NCI-H1930 (cell line): ENCODE measurements around the gene SLC35F3.
"Not testable (repeated sequence)": the region's sequence is repeated elsewhere in the genome, so short reads cannot be mapped to it uniquely, and the experiment has no call there.

Experiments
- DNase-seq, 2 experiments: peaks; one replicate each; lab custom pipeline; 2025; lab: John Stamatoyannopoulos, UW

Gene SLC35F3

DNA sequence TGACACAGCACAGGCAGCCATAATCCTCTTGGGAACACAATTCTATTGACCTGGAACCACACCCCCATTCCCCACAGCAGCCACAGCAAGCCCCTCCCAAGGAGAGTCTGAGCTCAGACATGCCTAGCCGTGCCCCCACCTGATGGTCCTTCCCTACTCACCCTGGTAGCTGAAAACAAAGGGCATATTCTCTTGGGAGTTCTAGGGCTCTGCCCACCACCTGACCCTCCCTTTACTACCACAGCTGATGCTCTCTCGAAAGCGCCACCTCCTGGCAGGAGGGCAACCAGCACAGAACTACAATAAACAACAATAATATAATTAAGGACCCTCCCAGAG is 283.9 kb downstream of the SLC35F3 start:
- DNase-seq, result no peak

DNA sequence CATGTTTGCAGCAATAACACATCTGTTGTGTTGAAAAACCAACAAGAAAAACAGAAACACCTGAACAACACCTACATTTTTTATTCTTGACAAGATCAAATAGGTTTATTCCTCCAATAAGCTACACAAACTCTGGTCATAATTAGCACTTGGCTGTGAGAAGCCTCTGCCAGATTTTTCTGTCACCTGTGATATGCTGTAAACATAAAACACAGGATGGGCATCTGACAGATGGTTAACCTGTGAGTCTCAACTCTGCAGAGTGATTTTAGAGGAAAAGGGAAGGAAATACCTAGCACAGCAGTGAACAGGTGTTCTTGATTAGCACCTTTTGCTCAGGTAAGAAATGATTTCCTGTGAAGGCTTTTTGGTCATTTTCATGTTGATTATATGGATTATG is 293.4 kb downstream of the SLC35F3 start:
- no peak for DNase-seq

DNA sequence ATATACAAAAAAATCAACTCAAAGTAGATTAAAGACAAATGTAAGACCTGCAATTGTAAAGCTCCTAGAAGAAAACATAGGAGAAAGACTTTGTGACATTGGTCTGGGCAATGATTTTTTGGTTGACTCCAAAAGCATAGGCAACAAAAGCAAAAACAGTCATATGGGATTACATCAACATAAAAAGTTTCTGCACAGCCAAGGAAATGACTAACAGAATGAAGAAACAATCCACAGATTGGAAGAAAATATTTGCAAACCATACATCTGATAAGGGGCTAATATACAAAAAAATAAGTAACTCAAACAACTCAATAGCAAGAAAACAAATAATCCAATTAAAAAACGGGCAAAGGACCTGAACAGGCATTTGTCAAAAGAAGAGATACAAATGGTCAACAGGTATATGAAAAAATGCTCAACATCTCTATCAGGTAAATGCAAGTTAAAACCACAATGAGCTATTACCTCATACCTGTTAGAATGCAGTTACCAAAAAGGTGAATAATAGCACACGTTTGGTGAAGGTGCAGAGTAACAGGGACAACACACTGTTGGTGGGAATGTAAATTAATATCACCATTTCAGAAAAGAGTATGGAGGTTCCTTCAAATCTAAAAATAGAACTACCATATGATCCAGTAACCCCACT is 295.1 kb downstream of the SLC35F3 start:
- DNase-seq, result no peak

GRCh38 chr1:234200566-234200965 is 296.1 kb downstream of the SLC35F3 start:
- DNase-seq, result no peak

- DNase-seq, result no peak
Observed at GRCh38 chr1:234201600-234201999, 297.1 kb downstream of the SLC35F3 start.

DNA sequence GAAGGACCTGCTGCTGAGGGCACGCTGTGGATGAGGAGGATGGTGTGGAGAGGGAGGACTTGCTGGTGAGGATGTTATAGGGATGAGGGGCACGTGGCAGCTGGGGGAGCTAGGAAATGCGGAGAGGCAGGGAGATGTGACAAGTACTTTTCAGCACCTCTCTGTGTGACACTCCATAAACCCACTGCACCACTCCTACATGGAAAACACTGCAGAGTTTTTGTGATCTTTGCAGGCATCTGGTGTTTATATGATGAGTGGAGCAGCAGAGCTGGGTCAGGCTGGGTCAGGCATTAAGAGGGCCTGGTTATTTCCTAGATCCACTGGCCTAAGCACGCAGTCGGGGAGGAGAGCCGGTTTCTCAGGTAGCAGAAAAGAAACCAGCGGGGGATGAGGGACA is 301.5 kb downstream of the SLC35F3 start:
- DNase-seq, result no peak

- no peak for DNase-seq
Observed at GRCh38 chr1:234206651-234207284, 302.3 kb downstream of the SLC35F3 start.

- DNase-seq, result no peak
Observed at GRCh38 chr1:234208351-234208750, 303.9 kb downstream of the SLC35F3 start.

DNA sequence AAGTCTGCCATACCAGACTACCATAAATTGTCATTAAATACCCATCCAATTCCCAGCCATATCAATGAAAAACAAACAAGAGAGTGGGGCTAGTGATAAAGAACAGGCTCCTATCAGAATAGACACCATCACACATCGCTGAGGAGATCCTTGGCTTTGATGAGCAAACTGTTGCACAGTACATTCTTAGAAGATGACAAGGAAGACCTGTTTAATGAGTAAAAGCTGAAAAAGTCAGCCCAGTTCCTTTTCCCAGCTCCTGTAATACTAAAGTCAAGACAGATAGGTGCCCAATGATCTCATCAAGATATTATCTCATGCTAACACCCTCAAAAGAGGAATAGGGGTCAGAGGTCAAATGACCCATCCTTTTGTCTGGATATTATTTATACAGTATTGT is 304.3 kb downstream of the SLC35F3 start:
- DNase-seq, result no peak

GRCh38 chr1:234210429-234210828 is 306.0 kb downstream of the SLC35F3 start:
- not testable (repeated sequence) for DNase-seq

- DNase-seq, result not testable (repeated sequence)
Observed at GRCh38 chr1:234211855-234212254, 307.4 kb downstream of the SLC35F3 start.

GRCh38 chr1:234212764-234213657 is 308.5 kb downstream of the SLC35F3 start:
- no peak for DNase-seq

- no peak for DNase-seq
Observed at GRCh38 chr1:234213658-234214128, 309.2 kb downstream of the SLC35F3 start.

- no peak for DNase-seq
Observed at GRCh38 chr1:234214129-234214910, 309.8 kb downstream of the SLC35F3 start.

GRCh38 chr1:234214911-234215892 is 310.7 kb downstream of the SLC35F3 start:
- DNase-seq, result no peak

- DNase-seq, result no peak
Observed at GRCh38 chr1:234216116-234216703, 311.7 kb downstream of the SLC35F3 start.

GRCh38 chr1:234217316-234217840 is 312.9 kb downstream of the SLC35F3 start:
- no peak for DNase-seq

- DNase-seq, result no peak
Observed at GRCh38 chr1:234218078-234218477, 313.6 kb downstream of the SLC35F3 start.

DNA sequence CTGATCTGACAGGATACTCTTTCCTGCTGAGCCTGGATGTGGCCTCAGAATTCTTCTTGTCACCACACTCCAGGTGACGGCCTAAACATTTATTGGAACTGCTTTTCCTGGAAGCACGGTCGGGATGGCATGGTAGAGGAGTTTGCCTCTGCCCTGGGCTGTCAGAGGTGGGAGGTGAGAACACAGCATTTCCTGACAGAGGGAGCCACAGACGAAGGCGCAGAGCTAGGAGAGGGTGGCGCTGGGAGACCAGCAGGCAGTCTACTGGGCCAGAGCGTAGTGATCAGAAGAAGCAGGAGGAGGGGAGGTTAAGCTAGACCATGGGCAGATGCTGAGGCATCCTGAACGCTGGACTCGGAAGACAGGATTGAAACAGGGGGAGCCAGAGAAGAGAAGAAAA is 315.2 kb downstream of the SLC35F3 start:
- DNase-seq, result no peak

DNA sequence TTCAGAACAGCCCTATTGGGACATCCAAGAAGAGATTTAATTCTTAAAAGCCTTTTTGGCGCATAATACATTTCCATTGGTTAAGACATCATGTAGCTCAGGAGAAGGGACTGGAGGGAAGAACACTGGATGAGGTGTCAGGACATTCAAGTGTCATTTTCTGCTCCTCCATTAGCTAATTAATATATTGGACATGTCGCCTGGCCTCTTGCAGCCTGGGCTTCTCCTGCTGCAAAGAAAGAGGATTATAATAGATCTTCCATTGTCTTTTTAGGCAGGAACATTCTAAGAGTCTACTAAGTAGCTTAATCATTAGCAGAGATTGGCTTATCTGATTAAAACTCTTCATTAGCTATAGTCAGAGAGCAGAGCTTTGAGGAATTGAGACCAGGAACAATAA is 317.1 kb downstream of the SLC35F3 start:
- no peak for DNase-seq
